Measurements from ENCODE around the gene FAM20A.

FAM20A gene

DNA sequence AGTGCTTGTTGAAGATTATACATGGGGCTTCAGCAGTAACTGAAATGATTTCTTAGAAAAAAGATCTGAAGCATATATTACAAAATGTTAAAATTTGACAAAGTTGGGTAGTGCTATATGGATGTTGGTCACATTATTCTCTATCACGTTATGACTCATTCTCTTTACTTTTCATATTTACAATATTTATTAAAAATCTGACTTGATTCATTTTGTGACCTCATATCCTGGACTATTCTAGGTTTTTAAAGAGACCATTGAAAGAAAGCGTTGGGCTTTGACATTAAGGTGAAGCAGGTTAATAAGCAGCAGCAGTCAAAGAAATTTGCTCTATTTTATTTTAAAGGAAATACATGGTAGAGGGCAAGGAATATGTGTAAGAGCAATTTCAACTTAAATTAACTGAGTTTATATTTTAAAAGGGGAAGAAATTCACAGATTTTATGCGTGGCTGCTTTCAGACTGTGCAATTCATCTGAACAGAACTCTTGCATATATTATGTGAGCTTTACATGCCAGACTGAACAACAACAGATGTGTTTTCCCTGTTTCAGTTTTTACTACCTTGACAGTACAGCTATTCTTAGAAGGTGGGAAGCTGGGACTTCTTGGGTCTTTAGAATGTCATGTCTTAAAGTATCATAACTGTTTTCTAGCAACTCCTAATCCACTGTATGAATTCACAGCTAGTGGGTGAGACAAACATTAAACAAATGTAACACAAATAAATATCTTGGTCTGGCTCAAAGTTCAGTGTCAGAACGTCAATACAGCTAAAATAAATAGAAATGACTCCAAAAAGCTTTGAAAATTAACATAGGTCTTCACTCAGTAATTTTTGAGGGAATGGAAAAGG lies 10.4 kb upstream of the FAM20A start:
- in situ Hi-C loops (cut with HindIII; ENCODE audit: low sequenced_read_pairs), result no loop called here

DNA sequence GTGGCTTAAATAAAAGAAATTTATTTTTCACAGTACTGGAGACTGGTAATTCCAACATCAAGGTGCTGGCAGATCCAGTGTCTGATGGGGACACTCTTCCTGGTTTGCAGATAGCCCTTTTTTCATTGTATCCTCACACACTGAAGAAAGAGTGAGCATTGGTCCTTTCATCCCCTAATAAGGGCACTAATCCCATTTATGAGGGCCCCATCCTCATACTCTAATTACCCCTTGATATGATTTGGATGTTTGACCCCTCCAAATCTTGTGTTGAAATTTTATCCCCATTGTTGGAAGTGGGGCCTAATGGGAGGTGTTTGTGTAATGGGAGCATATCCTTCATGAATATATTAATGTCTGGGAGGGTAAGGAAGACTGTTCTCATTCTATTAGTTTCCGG lies 9.4 kb upstream of the FAM20A start:
- in situ Hi-C loops (cut with HindIII; ENCODE audit: low sequenced_read_pairs), result no loop called here

DNA sequence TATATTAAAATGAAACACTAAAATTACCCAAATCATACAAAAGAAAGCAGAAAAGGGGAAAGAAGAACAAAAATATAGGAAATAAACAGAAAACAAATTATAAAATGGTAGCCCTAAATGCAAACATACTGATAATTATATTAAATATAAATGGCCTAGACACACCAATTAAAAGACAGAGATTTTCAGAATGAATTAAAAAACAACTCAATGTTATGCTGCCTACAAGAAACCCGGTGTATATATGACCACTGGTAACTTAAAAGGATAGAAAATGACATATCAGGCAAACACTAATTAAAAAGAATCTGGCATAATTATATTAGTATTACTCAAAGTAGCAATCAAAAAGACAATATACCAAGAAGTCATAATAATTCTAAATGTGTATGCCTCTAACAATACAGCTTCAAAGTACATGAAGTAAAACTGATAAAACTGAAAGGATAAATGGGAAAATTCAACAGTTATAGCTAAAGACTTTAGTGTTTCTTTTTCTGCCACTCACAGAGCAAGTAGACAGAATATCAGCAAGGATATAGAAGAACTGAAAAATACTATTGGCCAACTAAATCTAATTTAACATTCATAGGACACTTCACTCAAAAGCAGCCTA lies 7.5 kb upstream of the FAM20A start:
- in situ Hi-C loops (cut with HindIII; ENCODE audit: low sequenced_read_pairs), result no loop called here

DNA sequence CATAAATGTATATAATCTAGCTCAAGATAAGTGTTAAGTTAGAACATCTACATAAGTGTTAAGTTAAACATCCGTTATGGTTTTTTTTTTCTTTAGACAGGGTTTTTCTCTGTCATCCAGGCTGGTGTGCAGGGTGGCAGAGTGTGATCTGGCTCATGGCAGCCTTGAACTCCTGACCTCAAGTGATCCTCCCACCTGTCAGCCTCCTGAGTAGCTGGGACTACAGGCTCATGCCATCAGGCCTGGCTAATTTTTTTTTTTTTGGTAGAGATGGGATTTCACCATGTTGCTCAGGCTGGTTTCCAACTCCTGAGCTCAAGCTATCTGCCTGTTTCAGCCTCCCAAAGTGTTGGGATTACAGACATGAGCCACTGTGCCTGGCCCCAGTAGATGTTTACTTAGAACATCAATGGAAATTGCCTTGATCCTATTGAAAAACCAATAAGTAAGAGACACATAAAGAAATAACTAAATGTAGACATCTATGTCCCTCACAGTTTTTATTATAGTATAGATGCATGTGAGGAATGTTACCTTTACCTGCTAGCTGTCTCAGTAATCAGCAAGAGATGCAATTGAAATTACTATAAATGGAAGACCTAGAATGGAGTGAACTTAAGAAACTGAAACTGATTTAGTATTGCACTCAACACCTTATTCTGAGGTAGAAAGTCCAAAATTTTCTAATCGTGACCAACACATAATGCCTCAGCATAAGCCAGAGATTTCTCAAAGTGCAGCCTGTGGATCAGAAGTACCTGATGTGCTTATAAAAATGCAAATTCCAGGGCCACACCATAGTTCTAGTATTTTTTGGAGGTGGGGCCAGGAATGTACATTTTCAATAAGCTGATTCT lies 5.5 kb upstream of the FAM20A start:
- in situ Hi-C loops (cut with HindIII; ENCODE audit: low sequenced_read_pairs), result no loop called here

DNA sequence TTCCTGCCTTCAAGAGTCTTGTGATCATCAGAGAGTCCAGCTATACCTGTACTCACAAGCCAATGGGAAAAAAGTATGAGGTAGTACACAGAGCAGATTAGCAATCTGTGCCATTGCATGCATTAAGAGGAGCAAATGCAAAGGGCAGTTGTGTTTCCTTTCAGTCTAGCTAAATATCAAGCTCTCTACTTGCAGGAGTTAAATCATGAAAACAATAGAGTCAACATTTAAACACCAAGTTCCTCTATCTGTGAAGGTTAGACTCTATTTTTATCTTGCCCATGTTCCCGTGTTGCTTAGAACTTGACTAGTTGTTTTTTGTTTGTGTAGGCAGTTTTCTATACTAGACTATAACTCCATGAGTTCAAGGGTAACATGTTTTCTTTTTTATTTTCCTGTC lies 4.7 kb upstream of the FAM20A start:
- in situ Hi-C loops (cut with HindIII; ENCODE audit: low sequenced_read_pairs), result no loop called here

DNA sequence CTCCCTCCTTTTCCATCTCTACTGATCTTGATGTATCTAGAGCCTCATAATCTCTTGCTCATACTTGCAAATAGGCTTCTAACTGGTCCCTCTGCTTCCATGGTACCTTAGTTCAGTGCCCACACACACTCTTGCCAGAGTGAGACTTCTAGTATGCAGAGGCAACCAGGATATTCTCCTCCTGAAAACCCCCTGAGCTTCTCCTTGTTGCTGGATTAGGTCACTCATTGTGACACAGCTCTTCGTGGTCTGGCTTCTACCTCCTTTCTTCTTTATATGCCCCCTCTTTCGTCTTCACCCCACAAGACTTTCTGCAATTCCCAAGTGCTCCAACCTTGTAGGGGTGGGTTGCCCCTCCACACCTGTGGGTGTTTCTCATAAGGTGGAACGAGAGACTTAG lies 2.5 kb upstream of the FAM20A start:
- in situ Hi-C loops (cut with HindIII; ENCODE audit: low sequenced_read_pairs), result no loop called here

DNA sequence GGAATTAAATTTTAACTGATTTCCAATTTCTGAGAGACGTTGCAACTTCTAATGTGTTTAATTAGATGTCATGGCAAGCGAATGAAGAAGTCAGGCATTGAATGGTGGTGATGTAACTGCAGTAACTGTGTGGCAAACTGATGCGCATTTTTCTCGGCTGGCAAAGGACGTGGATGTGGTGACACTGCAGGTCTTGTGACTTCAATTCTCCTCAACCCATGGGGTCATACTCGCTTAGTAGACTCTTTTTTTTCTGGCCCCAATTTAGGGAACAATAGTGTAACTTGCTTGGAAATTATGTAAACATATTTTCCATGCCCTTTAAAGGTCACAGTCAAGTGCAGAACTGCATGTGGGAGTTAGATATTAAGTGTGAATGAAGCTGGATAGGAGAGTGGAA lies 1.9 kb upstream of the FAM20A start:
- in situ Hi-C loops (cut with HindIII; ENCODE audit: low sequenced_read_pairs), result no loop called here

DNA sequence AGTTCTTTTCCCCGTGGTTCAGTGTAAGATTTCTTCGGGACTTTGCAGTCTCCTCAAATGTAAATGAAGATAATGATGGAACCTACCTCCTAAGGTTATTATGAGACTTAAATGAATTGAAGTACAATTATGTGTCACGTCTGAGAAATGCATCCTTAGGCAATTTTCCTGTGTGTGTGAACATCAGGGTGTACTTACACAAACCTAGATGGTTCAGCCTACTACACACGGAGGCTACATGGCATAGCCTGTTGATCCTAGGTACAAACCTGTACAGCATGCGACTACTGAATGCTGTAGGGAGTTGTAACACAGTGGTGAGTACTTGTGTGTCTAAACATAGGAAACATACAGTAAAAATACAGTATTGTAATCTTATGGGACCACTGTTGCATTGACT lies 1.1 kb upstream of the FAM20A start:
- in situ Hi-C loops (cut with HindIII; ENCODE audit: low sequenced_read_pairs), result no loop called here

DNA sequence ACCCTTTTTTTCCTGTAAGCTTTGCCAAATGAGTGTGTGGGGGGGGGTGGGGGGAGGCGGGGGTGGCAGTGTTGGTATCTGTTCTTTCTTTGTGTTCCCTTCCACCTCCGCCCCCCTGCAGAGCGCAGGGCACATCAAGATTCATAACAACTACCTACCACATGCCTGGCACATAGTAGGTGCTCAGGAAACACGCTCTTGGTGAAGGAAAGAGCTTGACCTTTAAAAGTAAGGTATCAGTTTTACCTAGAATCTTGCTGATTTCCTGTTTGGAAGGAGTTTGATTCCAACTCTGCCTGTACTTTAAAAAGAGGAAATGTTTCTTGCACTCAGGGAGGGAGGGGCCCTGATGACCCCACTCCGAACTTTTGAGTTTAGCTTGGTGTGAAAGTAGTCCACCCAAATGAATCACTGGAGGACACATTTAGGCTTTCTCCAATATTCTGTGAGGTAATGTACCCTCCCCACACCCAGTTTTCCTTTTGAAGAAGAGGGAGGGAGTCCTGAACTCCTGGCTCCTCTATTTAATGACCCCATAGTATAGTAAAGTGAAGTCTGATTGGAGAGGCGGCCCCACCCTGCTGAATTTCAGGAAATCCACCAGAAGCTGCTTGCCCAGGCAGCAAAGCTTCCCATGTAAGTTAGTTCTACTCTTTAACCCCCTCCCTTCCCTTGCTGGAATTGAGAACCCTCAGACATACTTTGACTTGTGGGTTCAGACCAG lies 560 bp upstream of the FAM20A start:
- in situ Hi-C loops (cut with HindIII; ENCODE audit: low sequenced_read_pairs), result no loop called here

DNA sequence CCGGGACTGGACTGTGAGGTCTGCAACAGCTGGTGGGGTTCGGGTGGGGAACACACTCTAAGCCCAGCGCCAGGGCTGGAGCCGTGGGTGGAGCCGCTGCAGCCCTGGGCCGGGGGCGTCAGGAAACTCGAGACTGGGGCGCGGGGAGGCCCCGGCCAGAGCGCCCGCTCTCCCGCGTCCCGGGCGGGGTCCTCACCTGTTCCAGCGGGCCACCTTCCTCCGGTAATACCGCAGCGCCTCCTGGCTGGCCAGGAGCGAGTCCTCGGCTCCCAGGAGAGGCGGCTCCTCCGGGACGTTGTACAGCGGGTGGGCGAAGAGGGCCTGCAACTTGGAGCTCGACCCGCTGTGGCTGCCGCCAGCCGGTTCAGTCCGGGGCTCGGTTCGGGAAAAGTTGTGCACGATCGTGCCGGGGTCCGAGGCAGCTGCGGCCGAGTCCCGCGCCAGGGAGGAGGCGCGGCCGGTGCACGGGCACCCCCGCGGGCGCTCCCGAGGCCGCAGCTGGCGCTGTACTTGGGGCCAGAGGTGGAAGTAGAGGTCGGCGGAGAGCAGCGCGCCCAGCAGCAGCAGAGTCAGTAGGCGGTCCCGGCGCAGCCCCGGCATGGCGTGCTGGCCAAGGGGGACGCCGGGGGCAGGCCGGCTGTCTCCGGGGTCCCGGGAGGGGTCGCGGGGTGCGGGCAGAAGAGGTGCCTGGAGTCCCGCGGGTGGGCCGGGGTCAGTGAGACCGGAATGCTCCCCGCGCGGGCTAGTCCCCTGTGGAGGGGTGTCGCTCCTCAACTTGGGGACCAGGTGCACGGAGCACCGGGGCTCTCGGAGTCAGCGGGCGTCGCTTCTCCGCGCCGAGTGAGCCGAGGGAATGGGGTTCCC lies 868 bp downstream of the FAM20A start:
- in situ Hi-C loops (cut with HindIII; ENCODE audit: low sequenced_read_pairs), result no loop called here

DNA sequence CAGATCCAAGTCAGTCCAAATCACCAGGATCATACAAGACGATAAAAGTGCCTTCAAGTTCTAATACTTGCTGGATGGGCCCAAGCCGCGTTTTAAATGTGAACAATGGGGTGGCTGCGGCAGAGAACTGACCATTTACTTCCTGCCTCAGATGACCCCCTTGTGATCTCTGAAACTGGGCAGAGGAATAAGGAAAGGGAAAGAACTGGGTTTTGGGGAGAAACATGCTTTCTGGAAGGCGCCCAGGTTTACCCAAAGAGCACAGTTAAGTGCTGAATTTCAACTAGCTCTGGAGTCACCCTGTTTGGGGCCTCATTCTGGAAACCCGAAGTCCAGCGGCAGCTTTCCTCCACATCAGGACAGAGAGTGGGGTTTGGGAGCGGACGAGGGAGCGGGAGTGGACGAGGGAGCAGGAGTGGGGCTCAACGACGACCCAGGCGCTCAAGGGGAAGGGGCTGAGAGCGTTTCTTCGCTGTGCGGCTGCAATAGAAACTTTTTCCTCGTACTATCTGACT lies 1.6 kb downstream of the FAM20A start:
- in situ Hi-C loops (cut with HindIII; ENCODE audit: low sequenced_read_pairs), result no loop called here

DNA sequence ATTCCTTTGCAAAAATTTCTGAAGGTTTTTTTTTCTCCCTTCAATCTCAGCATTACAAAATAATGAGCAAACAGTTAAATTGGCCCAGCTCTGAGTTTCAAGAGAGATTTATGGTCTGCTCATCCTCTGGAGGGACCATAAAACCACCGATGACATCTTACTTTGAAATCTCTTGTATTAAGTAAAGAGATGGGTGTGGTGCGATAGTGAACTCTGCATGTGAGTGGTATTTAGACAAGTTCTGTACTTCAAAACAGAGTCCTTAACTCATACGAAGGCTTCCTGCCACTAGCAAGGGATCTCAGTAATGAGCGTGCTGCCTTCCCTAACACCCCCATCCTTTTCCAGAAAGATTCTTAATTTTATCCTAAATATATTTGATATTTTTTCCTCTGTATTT lies 2.1 kb downstream of the FAM20A start:
- in situ Hi-C loops (cut with HindIII; ENCODE audit: low sequenced_read_pairs), result no loop called here

DNA sequence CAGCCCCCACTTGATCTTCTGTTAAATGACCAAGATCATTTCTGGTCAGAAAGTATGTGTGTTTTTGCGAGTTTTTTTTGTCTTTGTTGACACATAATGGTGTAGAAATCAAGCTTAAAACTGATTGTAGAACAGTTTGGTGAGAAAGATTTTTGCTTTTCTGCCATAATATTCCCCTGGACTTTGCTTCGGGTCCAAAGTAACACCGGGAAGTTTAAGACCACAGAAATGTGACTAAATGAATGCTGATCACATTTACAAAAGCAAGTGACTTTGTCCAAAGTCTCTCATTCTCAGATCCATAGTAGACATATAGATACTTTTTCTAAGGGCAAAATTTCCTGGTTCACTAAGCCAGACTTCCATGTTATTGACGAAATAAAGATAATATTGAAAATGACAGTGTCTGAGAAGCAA lies 2.6 kb downstream of the FAM20A start:
- in situ Hi-C loops (cut with HindIII; ENCODE audit: low sequenced_read_pairs), result no loop called here

DNA sequence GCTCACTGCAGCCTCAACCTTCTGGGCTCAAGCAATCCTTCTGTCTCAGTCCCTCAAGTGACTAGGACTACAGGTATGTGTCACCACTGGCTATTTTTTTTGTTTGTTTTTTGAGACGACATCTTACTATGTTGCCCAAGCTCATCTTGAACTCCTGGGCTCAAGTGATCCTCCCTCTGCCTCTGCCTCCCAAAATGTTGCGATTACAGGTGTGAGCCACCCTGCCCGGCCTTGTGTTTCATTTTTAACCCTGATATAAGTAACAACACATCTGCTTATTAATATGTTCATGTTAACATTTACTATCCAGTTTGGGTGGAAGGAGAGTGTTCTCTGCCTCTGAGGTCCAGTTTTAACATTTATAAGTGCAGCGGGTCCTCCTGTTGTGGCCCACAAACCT lies 3.1 kb downstream of the FAM20A start:
- in situ Hi-C loops (cut with HindIII; ENCODE audit: low sequenced_read_pairs), result no loop called here

DNA sequence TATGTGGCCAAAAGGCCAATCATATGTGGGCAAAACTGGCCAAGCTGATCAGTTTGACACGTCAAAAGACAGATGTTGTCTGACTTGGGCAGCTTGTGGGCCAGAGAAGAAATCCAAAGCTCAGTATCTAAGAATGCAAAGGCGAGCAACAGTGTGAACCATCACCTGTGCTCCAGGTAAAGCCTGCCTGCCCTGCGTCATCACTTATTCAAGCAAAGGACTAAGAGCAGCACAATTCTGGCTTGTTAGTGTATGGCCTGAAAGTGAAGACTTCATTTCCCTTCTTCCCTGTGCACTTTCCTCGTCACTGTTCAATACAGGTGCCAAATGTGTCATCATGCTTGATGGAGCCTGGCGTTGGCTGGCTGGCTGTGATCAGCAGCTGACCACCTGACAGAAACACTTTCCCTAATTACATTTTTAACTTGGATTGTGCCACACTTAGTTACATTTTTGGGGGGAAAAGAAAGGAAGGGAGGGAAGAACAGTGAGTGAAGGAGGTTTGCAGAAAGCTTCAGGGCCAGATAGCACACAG lies 4.7 kb downstream of the FAM20A start:
- in situ Hi-C loops (cut with HindIII; ENCODE audit: low sequenced_read_pairs), result no loop called here

DNA sequence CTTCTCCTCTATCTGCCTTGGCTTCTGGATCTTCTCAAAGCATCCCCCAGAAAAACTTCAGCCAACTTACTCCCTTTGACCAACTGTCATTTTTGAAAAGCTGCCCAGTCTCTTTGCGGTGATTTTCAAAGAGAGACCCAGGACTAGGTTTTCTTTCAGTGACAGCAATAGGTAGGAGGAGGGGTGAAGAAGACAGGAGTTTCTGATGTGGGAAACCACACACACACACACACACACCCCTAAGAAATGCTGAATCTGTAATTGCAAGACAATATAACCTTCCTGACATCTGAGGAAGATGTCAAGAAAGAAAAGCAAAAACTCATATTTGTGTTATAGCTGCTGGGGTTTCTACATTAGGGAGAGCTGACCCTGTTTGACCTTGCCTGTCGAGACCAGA lies 5.2 kb downstream of the FAM20A start:
- in situ Hi-C loops (cut with HindIII; ENCODE audit: low sequenced_read_pairs), result no loop called here

DNA sequence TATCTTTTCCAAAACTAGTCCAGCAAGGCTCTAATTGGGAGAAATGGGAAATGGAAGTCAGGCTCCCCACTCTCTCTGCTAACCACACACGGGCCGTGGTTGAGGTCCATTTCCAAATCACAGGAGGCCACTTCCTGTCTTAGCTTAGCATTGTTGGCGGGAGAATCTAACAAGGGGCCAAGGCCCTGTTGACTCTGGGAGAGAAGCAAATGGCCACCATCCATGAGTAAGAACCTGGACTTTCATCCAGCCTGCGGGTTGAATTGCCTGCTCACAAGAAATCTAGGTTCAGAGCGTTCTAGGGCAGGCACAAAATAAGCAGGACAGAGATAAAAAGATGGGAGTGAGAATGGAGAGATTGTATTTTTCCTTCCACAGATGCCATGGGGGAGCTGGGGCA lies 5.7 kb downstream of the FAM20A start:
- in situ Hi-C loops (cut with HindIII; ENCODE audit: low sequenced_read_pairs), result no loop called here

DNA sequence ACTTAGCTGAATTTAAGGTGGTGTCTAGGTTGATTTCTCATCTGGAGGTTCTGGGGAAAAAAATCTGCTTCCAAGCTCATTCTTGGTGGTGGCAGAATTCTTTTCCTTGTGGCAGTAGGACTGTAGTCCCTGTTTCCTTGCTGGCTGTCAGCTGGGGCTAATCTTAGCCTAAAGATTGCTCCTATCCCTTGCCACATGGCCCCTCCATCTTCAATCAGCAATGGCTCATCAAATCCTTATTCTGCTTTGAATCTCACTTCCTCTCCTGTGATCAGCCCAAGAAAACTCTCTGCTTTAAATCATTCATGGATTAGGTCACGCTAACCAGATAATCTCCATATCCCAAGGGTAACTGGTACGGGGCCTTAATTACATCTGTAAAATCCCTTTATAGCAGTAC lies 6.6 kb downstream of the FAM20A start:
- in situ Hi-C loops (cut with HindIII; ENCODE audit: low sequenced_read_pairs), result no loop called here
